AG20443 (cell line): ENCODE results near the gene OR2H2.

ENCODE experiments used
- DNase-seq: peaks from one replicate; pipeline ENCODE4 v3.0.0; 2012; ENCODE audit warnings: low spot score, mixed read lengths

Gene OR2H2

DNA sequence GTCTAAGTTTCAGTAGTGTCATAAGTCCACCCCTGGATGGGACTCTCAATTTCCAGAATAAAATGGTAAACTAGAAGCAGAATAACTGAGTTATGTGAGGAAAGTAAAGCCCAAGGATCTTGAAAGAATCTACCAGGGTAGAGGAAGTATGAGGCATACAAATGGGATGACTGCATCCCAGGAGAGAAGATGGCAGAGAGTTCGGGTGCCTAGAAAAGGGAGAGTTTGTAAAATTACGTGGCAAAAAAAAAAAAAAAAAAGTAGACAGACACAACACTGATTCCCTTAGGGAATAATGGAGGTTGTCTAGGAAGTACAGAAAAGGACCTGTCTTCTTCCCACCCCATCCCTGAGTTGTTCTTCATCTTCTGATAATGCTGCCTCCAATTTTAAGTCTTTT, 44.6 kb downstream of the OR2H2 start:
- no peak for DNase-seq

DNA sequence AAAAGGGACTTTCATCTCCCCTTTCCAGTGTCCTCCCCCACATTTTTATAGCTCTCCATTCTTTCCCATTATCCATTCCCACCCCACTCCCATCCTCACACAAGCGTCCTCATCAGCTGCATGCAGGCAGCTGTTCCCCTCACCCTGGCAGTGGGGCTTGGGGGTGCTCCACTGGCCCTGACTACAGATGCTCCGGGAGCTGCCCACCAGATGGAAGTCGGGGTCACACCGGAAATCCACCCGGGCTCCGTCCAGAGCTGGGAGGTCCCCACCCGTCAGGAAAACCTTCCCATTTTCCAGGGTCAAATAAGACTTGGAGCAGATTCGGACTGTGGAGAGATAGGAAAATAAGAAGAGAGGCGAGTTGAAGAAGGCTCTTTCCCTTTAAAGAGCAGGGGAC, 45.4 kb downstream of the OR2H2 start:
- no peak for DNase-seq

DNA sequence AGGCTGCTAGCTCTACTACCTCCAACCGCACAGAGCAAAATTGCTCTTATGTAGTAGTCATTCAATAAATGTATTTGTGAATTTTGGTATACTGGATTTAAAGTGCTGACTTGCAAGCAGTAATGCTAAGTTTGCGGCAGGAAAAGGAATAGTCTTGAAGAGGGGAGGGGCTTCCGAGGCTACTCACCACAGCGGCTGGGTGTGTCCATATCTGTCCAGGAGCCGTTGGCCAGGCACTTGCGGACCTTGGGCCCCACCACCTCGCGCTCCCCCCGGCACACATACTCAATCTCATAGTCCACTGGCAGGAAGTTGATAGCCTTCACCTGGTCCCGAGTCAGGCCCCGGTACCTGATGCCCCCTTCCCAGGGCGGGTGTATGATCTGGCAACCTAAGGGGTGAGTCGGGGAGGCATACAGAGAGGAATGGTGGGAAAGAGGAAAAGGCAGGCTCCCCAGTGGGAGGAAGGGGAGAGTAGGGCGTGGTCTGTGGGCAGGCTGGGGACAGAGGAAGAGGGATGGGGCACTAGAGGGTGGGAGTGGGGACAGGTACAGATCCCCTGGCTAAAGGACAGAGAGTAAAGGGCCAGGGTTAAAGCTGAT, 46.4 kb downstream of the OR2H2 start:
- DNase-seq = no peak

DNA sequence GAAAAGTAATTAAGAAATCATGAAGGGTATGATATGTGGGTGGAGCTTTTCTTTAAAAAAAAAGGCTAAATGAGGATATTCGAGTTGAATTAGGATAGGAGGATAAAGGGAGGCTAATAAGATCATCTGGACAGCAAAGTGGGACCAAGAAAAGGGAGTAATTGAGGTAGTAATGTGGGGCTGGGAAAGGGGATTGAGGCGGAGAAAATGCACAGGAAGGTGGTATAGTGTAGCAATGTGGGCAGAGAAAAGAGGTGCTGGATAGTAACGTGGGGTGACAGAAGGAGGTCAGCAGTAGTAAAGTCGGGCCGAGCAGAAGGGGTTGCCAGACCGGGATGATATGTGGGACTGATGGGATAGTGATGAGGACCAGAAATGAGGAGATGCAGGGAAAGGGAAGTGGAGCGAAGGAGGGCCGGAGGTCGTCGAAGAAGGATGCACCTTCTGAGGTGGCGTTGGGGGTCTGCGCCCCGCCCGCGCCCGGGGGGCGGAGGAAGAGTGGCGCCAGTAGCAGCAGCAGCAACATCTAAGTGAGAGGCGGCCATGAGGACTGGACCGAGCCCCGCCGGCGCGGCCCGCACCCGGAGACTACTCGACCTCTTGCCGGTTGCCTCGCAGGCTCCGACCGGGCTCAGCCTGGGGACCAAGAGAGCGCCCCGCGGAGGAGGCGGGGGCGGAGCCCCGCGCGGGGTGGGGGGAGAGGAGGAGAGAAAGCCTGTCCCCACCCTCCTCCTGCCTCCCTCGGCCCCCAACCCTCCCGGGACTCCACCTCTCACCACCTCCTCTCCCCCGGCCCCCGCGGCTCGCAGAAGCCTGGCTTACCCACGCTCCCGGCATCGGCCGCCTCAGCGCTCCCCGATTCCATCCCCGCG, 47.2 kb downstream of the OR2H2 start:
- DNase-seq = peak; percentile 71

DNA sequence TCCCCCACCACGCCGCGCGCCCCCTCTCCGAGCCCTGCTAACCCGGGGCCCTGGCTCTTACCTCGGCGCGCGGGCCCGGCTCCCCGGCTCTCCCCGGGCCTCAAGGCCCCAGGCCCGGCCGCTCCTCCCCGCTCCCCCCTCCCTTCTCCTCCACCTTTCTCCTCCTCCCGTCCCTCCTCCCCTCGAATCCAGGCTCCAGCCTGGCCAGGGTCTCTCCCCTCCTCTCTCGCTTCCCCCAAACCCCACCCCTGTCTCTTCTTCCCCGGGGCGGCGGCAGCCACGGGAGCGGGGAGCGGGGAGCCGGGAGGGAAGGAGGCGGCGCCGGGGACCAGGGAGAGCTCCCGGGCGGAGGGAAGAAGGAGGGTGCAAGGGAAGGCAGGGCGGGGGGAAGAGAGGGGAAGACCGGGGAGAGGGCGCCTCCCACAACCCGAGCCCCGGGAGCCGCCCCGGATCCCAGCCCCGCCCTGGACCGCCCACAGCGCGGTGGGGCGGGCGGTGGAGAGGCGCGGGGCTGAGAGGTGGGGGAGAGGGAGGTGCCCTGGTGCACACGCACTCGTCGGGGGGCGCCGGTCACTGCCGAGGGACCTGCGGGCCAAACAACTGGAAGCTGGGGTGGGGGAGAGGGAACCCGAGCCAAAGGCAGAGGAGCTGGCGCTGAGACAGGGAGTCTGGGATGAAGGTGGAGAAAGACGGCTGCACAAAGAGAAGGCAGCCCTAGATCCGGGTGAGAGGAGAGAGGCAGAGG, 48.0 kb downstream of the OR2H2 start, which contains the start of gene GABBR1:
Gene GABBR1, minus strand, starts transcription at position 395 of the 745 bp plus-strand sequence. CDS start 798 bp downstream, outside the sequence.
- DNase-seq = peak; percentile 99

DNA sequence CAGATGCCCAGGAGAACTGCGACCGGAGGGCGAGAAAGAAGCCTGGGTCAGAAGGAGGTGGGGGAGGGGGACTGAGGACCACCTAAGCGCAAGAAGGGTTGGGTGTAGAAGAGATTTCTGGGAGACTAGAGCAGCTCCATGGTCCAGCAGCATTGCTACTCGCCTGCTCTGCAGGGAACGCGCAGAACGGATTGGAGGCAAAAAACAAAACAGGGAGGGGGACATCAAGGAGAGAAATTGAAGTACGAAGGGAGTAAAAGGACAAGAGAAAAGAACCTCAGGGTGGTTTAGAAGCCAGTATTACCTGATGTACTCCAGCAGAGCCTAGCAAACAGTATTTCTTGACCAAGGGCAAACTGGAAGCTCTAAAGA, 48.6 kb downstream of the OR2H2 start:
- DNase-seq = no peak

DNA sequence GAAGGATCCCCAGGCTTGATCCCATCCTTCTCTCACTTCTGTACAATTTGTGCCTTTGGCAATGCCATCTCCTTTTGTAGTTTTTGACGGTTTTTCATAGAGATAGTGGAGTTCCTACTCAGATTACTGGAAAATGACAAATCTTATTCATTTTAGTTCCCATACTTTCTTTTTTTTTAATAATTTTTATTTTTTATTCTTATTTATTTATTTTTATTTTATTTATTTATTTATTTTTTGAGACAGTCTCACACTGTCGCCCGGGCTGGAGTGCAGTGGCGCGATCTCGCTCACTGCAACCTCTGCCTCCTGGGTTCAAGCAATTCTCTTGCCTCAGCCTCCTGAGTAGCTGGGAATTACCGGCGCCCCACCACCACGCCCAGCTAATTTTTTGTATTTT, 52.3 kb downstream of the OR2H2 start:
- DNase-seq = no peak
